Stimulated activated CD8-positive, alpha-beta memory T cell treated with anti-CD3 and anti-CD28 coated beads, Interleukin-12 subunit alpha, Interleukin-12 subunit beta, amount 100 ng/mL, for 4 hours (primary cell): ENCODE measurements around the gene ARHGAP20.

Experiments
- DNase-seq: peaks from one replicate; pipeline ENCODE4 v3.0.0-alpha.2; 2020; ENCODE audit warnings: low read depth

ARHGAP20 gene

DNA sequence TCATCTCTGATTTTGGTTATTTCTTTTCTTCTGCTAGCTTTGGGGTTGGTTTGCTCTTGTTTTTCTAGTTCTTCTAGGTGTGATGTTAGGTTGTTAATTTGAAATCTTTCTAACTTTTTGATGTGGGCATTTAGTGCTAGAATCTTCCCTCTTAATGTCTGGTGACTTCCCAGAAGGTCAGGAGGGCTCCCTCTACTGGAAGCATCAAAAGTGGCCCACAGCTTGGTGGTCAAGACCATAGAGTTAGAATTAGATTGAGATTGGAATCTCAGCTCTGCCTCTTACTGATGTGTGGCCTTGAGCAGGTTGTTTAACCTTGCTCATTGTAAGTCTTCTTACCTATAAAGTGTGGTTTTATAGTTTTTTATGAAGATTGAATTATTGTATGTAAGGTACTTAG, 183.2 kb downstream of the ARHGAP20 start:
- no peak for DNase-seq

DNA sequence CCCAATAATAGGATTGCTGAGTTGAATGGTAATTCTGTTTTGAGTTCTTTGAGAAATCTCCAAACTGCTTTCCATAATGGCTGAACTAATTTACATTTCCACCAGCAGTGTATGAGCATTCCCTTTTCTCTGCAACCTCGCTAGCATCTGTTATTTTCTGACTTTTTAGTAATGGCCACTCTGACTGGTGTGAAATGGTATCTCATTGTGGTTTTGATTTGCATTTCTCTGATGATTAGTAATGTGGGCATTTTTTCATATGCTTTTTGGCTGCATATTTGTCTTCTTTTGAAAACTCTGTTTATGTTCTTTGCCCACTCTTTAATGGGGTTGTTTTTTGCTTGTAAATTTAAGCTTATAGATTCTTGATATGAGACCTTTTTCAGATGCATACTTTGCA, 185.1 kb downstream of the ARHGAP20 start:
- DNase-seq: no peak
